Measurements from ENCODE around the gene TBC1D5.

The TBC1D5 gene

GRCh38 chr3:17119201-17120072, 623.0 kb downstream of the TBC1D5 start:
- H3F3A ChIP-seq (ENCODE audit: low read depth) = no peaks in the 10 kb centered on the region
- no peaks in the 10 kb centered on the region for H3K9me2 ChIP-seq (replicated peaks; ENCODE audit: low read depth, low read length)
- H3K9ac ChIP-seq (ENCODE audit: low read depth, low read length, poor library complexity, severe bottlenecking) = no peak overlapping the region
- H2AFZ ChIP-seq (ENCODE audit: low read length) = 0 out of 2 replicates have a peak overlapping the region, but pooled peaks have one; percentile 40
- no peak for TF ChIP-seq EZH2phosphoT487 (IDR thresholded peaks at IDR 0.05; ENCODE audit: borderline replicate concordance)
- no peak for TF ChIP-seq CTCF (conservative IDR thresholded peaks at IDR 0.05; ENCODE audit: low read length)
- no peaks in the 10 kb centered on the region for H4K20me1 ChIP-seq (ENCODE audit: insufficient read depth, low read length, poor library complexity, severe bottlenecking)
- H3K4me2 ChIP-seq (ENCODE audit: low read depth, low read length, poor library complexity, severe bottlenecking) = no peak overlapping the region
- no peaks in the 10 kb centered on the region for H3K79me2 ChIP-seq (ENCODE audit: insufficient read depth, low read length)
- H3K4me1 ChIP-seq (ENCODE audit: insufficient read depth, low read length, poor library complexity, severe bottlenecking) = no peaks in the 10 kb centered on the region
- no peak overlapping the region for H3K4me3 ChIP-seq (ENCODE audit: low read length, poor library complexity, severe bottlenecking)
- H3K27me3 ChIP-seq (ENCODE audit: insufficient read depth, low read length, poor library complexity, severe bottlenecking) = no peaks in the 10 kb centered on the region
- no peaks in the 10 kb centered on the region for H3K9me3 ChIP-seq (ENCODE audit: insufficient read depth, low read depth, low read length)
- H3K36me3 ChIP-seq (ENCODE audit: insufficient read depth, low read length) = no peaks in the 10 kb centered on the region

- no peaks in the 10 kb centered on the region for H3F3A ChIP-seq (ENCODE audit: low read depth)
- no peaks in the 10 kb centered on the region for H4K20me1 ChIP-seq (ENCODE audit: insufficient read depth, low read length, poor library complexity, severe bottlenecking)
- no peaks in the 10 kb centered on the region for H3K4me1 ChIP-seq (ENCODE audit: insufficient read depth, low read length, poor library complexity, severe bottlenecking)
- H3K9me3 ChIP-seq (ENCODE audit: insufficient read depth, low read depth, low read length) = no peaks in the 10 kb centered on the region
- TF ChIP-seq CTCF (conservative IDR thresholded peaks at IDR 0.05; ENCODE audit: low read length) = no peak
- no peak for TF ChIP-seq EZH2phosphoT487 (IDR thresholded peaks at IDR 0.05; ENCODE audit: borderline replicate concordance)
- H3K4me3 ChIP-seq (ENCODE audit: low read length, poor library complexity, severe bottlenecking) = no peak overlapping the region
- H3K9me2 ChIP-seq (replicated peaks; ENCODE audit: low read depth, low read length) = no peaks in the 10 kb centered on the region
- no peaks in the 10 kb centered on the region for H3K27me3 ChIP-seq (ENCODE audit: insufficient read depth, low read length, poor library complexity, severe bottlenecking)
- no peak overlapping the region for H2AFZ ChIP-seq (ENCODE audit: low read length)
- no peak overlapping the region for H3K4me2 ChIP-seq (ENCODE audit: low read depth, low read length, poor library complexity, severe bottlenecking)
- H3K36me3 ChIP-seq (ENCODE audit: insufficient read depth, low read length) = no peaks in the 10 kb centered on the region
- no peaks in the 10 kb centered on the region for H3K79me2 ChIP-seq (ENCODE audit: insufficient read depth, low read length)
- H3K9ac ChIP-seq (ENCODE audit: low read depth, low read length, poor library complexity, severe bottlenecking) = no peak overlapping the region
These were observed 623.7 kb downstream of the TBC1D5 start for GRCh38 chr3:17118771-17119170.

- no peak for TF ChIP-seq CTCF (conservative IDR thresholded peaks at IDR 0.05; ENCODE audit: low read length)
- Histone ChIP-seq H4K20me1 (ENCODE audit: insufficient read depth, low read length, poor library complexity, severe bottlenecking) (no peaks in the 10 kb centered on the region), H2AFZ (ENCODE audit: low read length) (no peak overlapping the region), H3K4me1 (ENCODE audit: insufficient read depth, low read length, poor library complexity, severe bottlenecking) (no peaks in the 10 kb centered on the region), H3K4me2 (ENCODE audit: low read depth, low read length, poor library complexity, severe bottlenecking) (no peak overlapping the region), H3F3A (ENCODE audit: low read depth) (no peaks in the 10 kb centered on the region), H3K4me3 (ENCODE audit: low read length, poor library complexity, severe bottlenecking) (no peak overlapping the region), H3K36me3 (ENCODE audit: insufficient read depth, low read length) (no peaks in the 10 kb centered on the region), H3K9ac (ENCODE audit: low read depth, low read length, poor library complexity, severe bottlenecking) (no peak overlapping the region), H3K27me3 (ENCODE audit: insufficient read depth, low read length, poor library complexity, severe bottlenecking) (no peaks in the 10 kb centered on the region), H3K9me2 (replicated peaks; ENCODE audit: low read depth, low read length) (no peaks in the 10 kb centered on the region), H3K9me3 (ENCODE audit: insufficient read depth, low read depth, low read length) (no peaks in the 10 kb centered on the region), H3K79me2 (ENCODE audit: insufficient read depth, low read length) (no peaks in the 10 kb centered on the region)
These were observed 626.3 kb downstream of the TBC1D5 start for GRCh38 chr3:17116007-17116600.

All from Loucy (cell line).